ENCODE measurements around the gene OR52H1. TPM values are rescaled to one million over a fixed set of nuclear protein-coding genes. Genes with fewer than 3 reads are reported as not detected.
"Not testable (repeated sequence)": the region's sequence is repeated elsewhere in the genome, so short reads cannot be mapped to it uniquely, and the experiment has no call there.

The OR52H1 gene
- total RNA-seq, 4 donors from 2014 or later: 0.79 TPM; not detected in 3

DNA sequence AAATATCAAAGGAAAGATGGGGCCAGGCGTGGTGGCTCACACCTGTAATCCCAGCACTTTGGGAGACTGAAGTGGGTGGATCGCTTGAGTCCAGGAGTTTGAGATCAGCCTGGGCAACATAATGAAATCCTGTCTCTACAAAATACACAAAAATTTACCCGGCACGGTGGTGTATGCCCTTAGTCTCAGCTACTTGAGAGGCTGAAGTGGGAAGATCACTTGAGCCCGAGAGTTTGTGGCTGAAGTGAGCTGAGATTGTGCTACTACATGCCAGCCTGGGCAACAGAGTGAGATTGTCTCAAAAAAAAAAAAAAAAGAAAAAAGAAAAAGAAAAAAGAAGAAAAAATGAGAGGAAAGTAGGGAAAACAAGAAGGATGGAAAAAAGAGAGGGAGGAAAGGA lies 44.3 kb upstream of the OR52H1 start:
- no peak for DNase-seq
- Histone ChIP-seq H3K27ac (no peak overlapping the region), H3K9me3 (no peaks in the 10 kb centered on the region), H3K4me1 (peaks cover 0 to 8% (median 4%) of the 10 kb centered on the region in 4 donors), H3K27me3 (no peaks in the 10 kb centered on the region), H3K36me3 (no peaks in the 10 kb centered on the region), H3K4me3 (no peak overlapping the region)
- TF ChIP-seq POLR2A (IDR thresholded peaks at IDR 0.05) (no peak), EP300 (IDR thresholded peaks at IDR 0.05; ENCODE audit: low read depth) (no peak), POLR2AphosphoS5 (IDR thresholded peaks at IDR 0.05) (no peak), CTCF (IDR thresholded peaks at IDR 0.05) (no peak)
- 82 to 89% methylated on average over 4 to 5 of the region's 5 CpGs for WGBS, 2 donors (ENCODE audit: low coverage in 1 of 2)
- in situ Hi-C loops (cut with MboI; ENCODE audit: low pct_ligation_motif_present in 1 of 4, low pct_unique_long_range_greater_than_20kb in 1 of 4, low sequenced_read_pairs in 3 of 4) (no loop called here), intact Hi-C loops (cut with DNase I; ENCODE audit: low total_unique reads) (loop anchor here (10.0 kb wide), 1 partner anchor 92 kb away; the partner anchor contains the start of genes TRIM22 and TRIM5)

- Histone ChIP-seq H3K27me3 (no peaks in the 10 kb centered on the region), H3K27ac (no peak overlapping the region), H3K4me1 (peaks cover 0 to 1% (median 0%) of the 10 kb centered on the region in 4 donors), H3K9me3 (no peaks in the 10 kb centered on the region), H3K4me3 (no peak overlapping the region), H3K36me3 (no peaks in the 10 kb centered on the region)
- in situ Hi-C loops (cut with MboI; ENCODE audit: low pct_ligation_motif_present in 1 of 4, low pct_unique_long_range_greater_than_20kb in 1 of 4, low sequenced_read_pairs in 3 of 4): no loop called here
- TF ChIP-seq POLR2A (IDR thresholded peaks at IDR 0.05) (no peak), EP300 (IDR thresholded peaks at IDR 0.05; ENCODE audit: low read depth) (no peak), POLR2AphosphoS5 (IDR thresholded peaks at IDR 0.05) (no peak), CTCF (IDR thresholded peaks at IDR 0.05) (no peak)
- no peak for DNase-seq
- intact Hi-C loops (cut with DNase I; ENCODE audit: low total_unique reads): loop anchor here (10.0 kb wide), 1 partner anchor 93 kb away; the partner anchor contains the start of genes TRIM22 and TRIM5
- 55 to 93% methylated on average over 2 to 3 of the region's 3 CpGs for WGBS, 2 donors (ENCODE audit: low coverage in 1 of 2)
Observed at GRCh38 chr11:5591613-5592012, 43.3 kb upstream of the OR52H1 start.

DNA sequence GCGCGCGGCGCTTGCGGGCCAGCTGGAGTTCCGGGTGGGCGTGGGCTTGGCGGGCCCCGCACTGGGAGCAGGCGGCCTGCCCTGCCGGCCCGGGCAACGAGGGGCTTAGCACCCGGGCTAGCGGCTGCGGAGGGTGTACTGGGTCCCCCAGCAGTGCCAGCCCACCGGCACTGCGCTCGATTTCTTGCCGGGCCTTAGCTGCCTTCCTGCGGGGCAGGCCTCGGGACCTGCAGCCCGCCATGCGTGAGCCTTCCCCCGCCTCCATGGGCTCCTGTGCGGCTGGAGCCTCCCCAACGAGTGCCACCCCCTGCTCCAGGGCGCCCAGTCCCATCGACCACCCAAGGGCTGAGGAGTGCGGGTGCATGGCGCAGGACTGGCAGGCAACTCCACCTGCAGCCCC lies 41.6 kb upstream of the OR52H1 start:
- H3K9me3 ChIP-seq; DNase-seq; H3K36me3 ChIP-seq; H3K4me1 ChIP-seq; in situ Hi-C loops (cut with MboI; ENCODE audit: low pct_ligation_motif_present in 1 of 4, low pct_unique_long_range_greater_than_20kb in 1 of 4, low sequenced_read_pairs in 3 of 4); H3K27ac ChIP-seq; H3K4me3 ChIP-seq; H3K27me3 ChIP-seq: not testable (repeated sequence)
- intact Hi-C loops (cut with DNase I; ENCODE audit: low total_unique reads): loop anchor here (10.0 kb wide), 1 partner anchor 95 kb away; the partner anchor contains the start of genes TRIM22 and TRIM5
- 97% methylated on average over 29 of the region's 31 CpGs; no CpG with 5 or more reads in 1 of the 2 donors for WGBS, 2 donors (ENCODE audit: low coverage in 1 of 2)

DNA sequence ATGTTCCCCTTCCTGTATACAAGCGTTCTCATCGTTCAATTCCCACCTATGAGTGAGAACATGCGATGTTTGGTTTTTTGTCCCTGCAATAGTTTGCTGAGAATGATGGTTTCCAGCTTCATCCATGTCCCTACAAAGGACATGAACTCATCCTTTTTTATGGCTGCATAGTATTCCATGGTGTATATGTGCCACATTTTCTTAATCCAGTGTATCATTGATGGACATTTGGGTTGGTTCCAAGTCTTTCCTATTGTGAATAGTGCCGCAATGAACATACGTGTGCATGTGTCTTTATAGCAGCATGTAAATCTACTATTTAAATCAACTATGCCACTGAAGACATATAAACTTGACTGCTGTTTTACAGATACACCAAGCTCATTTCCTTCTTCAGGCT lies 36.1 kb upstream of the OR52H1 start:
- H3K36me3 ChIP-seq; H3K4me1 ChIP-seq; intact Hi-C loops (cut with DNase I; ENCODE audit: low total_unique reads); H3K27ac ChIP-seq; H3K27me3 ChIP-seq; H3K9me3 ChIP-seq; H3K4me3 ChIP-seq; DNase-seq; in situ Hi-C loops (cut with MboI; ENCODE audit: low pct_ligation_motif_present in 1 of 4, low pct_unique_long_range_greater_than_20kb in 1 of 4, low sequenced_read_pairs in 3 of 4): not testable (repeated sequence)
- WGBS, 2 donors (ENCODE audit: low coverage in 1 of 2): 75 to 80% methylated on average over 1 to 5 of the region's 5 CpGs

DNA sequence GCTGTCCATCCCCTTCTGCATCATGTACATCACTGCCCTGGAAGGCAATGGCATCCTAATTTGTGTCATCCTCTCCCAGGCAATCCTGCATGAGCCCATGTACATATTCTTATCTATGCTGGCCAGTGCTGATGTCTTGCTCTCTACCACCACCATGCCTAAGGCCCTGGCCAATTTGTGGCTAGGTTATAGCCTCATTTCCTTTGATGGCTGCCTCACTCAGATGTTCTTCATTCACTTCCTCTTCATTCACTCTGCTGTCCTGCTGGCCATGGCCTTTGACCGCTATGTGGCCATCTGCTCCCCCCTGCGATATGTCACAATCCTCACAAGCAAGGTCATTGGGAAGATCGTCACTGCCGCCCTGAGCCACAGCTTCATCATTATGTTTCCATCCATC lies 32.7 kb upstream of the OR52H1 start:
- DNase-seq: no peak
- WGBS, 2 donors (ENCODE audit: low coverage in 1 of 2): 63 to 72% methylated on average over 2 to 4 of the region's 4 CpGs
- Histone ChIP-seq H3K4me1 (no peaks in the 10 kb centered on the region), H3K27me3 (no peaks in the 10 kb centered on the region), H3K9me3 (no peaks in the 10 kb centered on the region), H3K27ac (no peak overlapping the region), H3K4me3 (no peak overlapping the region), H3K36me3 (no peaks in the 10 kb centered on the region)
- no peak for TF ChIP-seq CTCF (IDR thresholded peaks at IDR 0.05)
- TF ChIP-seq EP300 (IDR thresholded peaks at IDR 0.05; ENCODE audit: low read depth): no peak
- TF ChIP-seq POLR2A (IDR thresholded peaks at IDR 0.05): no peak
- TF ChIP-seq POLR2AphosphoS5 (IDR thresholded peaks at IDR 0.05): no peak
- intact Hi-C loops (cut with DNase I; ENCODE audit: low total_unique reads) (no loop called here), in situ Hi-C loops (cut with MboI; ENCODE audit: low pct_ligation_motif_present in 1 of 4, low pct_unique_long_range_greater_than_20kb in 1 of 4, low sequenced_read_pairs in 3 of 4) (no loop called here)
